Measurements from ENCODE around the gene NRN1L. TPM values are rescaled to one million over a fixed set of nuclear protein-coding genes. Genes with fewer than 3 reads are reported as not detected.

Gene NRN1L
- total RNA-seq, 4 donors from 2014 or later: 4.3 to 5.6 (median 4.7) TPM; not detected in 1

DNA sequence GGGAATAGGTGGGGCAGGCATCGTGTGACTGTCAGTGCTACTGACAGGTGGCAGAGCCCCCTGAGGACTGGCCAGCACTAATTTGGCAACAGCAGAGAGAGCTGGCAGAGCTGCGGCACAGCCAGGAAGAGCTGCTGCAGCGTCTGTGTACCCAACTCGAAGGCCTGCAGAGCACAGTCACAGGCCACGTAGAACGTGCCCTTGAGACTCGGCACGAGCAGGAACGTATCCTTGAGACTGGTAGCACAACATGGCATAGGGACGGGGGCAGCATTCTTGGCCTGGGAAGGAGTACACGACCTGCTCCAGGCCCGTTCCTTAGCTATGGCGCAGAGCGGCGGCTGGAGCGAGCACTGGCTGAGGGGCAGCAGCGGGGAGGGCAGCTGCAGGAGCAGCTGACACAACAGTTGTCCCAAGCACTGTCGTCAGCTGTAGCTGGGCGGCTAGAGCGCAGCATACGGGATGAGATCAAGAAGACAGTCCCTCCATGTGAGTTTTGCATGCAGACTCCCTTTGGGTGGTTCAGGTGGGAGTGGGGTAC is 3.0 kb upstream of the NRN1L start:
- Histone ChIP-seq H3K9me3 (no peaks in the 10 kb centered on the region), H3K36me3 (peaks cover 87% of the 10 kb centered on the region), H3K4me3 (no peak overlapping the region), H3K4me1 (peaks cover 16% of the 10 kb centered on the region), H3K27ac (no peak overlapping the region), H3K27me3 (no peaks in the 10 kb centered on the region)
- TF ChIP-seq POLR2AphosphoS5 (IDR thresholded peaks at IDR 0.05) (no peak), POLR2A (IDR thresholded peaks at IDR 0.05) (no peak), EP300 (IDR thresholded peaks at IDR 0.05) (no peak)
- TF ChIP-seq, protein P1, sequence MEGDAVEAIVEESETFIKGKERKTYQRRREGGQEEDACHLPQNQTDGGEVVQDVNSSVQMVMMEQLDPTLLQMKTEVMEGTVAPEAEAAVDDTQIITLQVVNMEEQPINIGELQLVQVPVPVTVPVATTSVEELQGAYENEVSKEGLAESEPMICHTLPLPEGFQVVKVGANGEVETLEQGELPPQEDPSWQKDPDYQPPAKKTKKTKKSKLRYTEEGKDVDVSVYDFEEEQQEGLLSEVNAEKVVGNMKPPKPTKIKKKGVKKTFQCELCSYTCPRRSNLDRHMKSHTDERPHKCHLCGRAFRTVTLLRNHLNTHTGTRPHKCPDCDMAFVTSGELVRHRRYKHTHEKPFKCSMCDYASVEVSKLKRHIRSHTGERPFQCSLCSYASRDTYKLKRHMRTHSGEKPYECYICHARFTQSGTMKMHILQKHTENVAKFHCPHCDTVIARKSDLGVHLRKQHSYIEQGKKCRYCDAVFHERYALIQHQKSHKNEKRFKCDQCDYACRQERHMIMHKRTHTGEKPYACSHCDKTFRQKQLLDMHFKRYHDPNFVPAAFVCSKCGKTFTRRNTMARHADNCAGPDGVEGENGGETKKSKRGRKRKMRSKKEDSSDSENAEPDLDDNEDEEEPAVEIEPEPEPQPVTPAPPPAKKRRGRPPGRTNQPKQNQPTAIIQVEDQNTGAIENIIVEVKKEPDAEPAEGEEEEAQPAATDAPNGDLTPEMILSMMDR (IDR thresholded peaks at IDR 0.05): no peak
- WGBS: 94% methylated on average over 21 of the region's 21 CpGs
- no peak for DNase-seq (ENCODE audit: low spot score in 2 of 2)

DNA sequence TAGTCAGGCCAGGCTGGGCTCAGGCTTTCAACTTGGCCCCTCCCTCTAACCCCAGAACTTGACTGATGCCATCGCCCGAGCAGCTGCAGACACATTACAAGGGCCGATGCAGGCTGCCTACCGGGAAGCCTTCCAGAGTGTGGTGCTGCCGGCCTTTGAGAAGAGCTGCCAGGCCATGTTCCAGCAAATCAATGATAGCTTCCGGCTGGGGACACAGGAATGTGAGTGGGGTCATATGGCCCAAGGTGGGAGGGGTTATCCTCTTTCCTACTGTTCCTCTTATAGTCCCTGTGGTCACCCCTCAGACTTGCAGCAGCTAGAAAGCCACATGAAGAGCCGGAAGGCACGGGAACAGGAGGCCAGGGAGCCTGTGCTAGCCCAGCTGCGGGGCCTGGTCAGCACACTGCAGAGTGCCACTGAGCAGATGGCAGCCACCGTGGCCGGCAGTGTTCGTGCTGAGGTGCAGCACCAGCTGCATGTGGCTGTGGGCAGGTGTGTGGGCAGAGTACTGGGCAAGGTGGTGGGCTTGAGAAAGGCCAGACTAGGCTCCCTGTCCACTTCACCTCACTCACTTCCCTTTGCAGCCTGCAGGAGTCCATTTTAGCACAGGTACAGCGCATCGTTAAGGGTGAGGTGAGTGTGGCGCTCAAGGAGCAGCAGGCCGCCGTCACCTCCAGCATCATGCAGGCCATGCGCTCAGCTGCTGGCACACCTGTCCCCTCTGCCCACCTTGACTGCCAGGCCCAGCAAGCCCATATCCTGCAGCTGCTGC is 2.1 kb upstream of the NRN1L start:
- no peak overlapping the region for H3K27ac ChIP-seq
- DNase-seq (ENCODE audit: low spot score in 2 of 2): no peak
- H3K4me3 ChIP-seq: no peak overlapping the region
- peaks cover 16% of the 10 kb centered on the region for H3K4me1 ChIP-seq
- 78% methylated on average over 16 of the region's 18 CpGs for WGBS
- no peaks in the 10 kb centered on the region for H3K9me3 ChIP-seq
- TF ChIP-seq POLR2A (IDR thresholded peaks at IDR 0.05): no peak
- TF ChIP-seq, protein P1 (IDR thresholded peaks at IDR 0.05): no peak
- TF ChIP-seq EP300 (IDR thresholded peaks at IDR 0.05): no peak
- no peak for TF ChIP-seq POLR2AphosphoS5 (IDR thresholded peaks at IDR 0.05)
- no peaks in the 10 kb centered on the region for H3K27me3 ChIP-seq
- H3K36me3 ChIP-seq: peaks cover 82% of the 10 kb centered on the region

DNA sequence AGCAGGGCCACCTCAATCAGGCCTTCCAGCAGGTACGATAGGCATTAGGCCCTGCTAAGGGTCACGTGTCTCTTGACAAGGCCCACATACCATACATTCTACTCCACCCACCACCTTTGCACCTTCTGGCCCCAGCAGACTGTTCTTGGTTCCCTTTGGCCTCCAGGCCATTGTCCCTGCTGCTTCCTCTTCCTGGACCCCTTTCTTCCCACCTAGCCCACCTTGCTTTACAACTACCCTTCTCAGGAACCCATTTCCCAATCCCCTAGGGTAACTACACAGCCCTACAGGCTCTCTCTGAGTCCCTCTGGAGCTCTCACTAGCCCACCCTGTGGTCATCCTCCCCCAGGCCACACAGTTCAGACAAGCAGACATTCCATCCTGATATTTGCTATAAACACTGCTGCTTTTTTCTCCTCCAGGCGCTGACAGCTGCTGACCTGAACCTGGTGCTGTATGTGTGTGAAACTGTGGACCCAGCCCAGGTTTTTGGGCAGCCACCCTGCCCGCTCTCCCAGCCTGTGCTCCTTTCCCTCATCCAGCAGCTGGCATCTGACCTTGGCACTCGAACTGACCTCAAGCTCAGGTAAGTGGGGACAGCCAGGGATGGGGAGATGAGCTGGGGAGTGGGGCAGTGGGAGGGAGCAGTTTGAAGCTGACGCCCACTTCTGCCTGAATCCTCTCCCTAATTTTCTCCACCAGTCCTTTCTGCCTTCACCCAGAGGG is 1.4 kb upstream of the NRN1L start:
- no peak overlapping the region for H3K27ac ChIP-seq
- peaks cover 16% of the 10 kb centered on the region for H3K4me1 ChIP-seq
- no peaks in the 10 kb centered on the region for H3K9me3 ChIP-seq
- no peak for TF ChIP-seq POLR2A (IDR thresholded peaks at IDR 0.05)
- WGBS: 84% methylated on average over 6 of the region's 6 CpGs
- H3K4me3 ChIP-seq: no peak overlapping the region
- H3K36me3 ChIP-seq: peaks cover 75% of the 10 kb centered on the region
- H3K27me3 ChIP-seq: no peaks in the 10 kb centered on the region
- DNase-seq (ENCODE audit: low spot score in 2 of 2): no peak

DNA sequence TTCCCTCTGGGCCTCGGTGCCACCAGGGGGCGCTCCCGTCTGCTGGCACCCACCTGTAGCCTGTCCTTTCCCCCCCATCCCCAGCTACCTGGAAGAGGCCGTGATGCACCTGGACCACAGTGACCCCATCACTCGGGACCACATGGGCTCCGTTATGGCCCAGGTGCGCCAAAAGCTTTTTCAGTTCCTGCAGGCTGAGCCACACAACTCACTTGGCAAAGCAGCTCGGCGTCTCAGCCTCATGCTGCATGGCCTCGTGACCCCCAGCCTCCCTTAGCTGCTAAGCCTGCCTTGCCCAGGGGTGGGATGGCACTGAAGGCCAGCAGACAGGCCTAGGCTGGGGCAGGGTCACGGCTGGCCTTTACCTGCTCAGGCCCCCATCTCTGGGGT is 818 bp upstream of the NRN1L start:
- Histone ChIP-seq H3K27me3 (no peaks in the 10 kb centered on the region), H3K4me3 (no peak overlapping the region), H3K36me3 (peaks cover 69% of the 10 kb centered on the region), H3K27ac (no peak overlapping the region), H3K4me1 (peaks cover 16% of the 10 kb centered on the region), H3K9me3 (no peaks in the 10 kb centered on the region)
- TF ChIP-seq, protein P1 (IDR thresholded peaks at IDR 0.05): peak; percentile 43 to 86
- TF ChIP-seq EP300 (IDR thresholded peaks at IDR 0.05): no peak
- WGBS: 41% methylated on average over 7 of the region's 11 CpGs
- peak in 1 of 2 donors; percentile 80 for DNase-seq (ENCODE audit: low spot score in 2 of 2)

DNA sequence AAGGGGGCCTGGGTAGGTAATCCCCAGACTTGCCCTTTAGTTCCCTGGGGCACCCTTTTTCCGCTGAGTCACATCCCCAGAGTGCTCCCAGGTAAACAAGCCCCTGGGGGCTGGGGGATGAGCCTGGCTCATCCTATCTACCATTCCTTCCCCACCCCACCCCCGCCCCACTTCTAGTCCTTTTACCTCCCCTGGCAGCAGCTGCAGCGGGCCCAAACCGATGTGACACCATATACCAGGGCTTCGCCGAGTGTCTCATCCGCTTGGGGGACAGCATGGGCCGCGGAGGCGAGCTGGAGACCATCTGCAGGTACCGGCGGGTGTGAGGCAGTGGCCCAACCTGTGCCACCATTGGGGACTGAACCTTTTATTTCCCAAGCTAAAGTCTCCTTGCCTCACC is 860 bp downstream of the NRN1L start:
- H3K36me3 ChIP-seq: peaks cover 52% of the 10 kb centered on the region
- TF ChIP-seq POLR2AphosphoS5 (IDR thresholded peaks at IDR 0.05) (no peak), POLR2A (IDR thresholded peaks at IDR 0.05) (no peak)
- TF ChIP-seq, protein P1 (IDR thresholded peaks at IDR 0.05): no peak

More for the DNA sequence above, 860 bp downstream of the NRN1L start:
- Histone ChIP-seq H3K27me3 (no peaks in the 10 kb centered on the region), H3K27ac (no peak overlapping the region), H3K4me1 (peaks cover 16% of the 10 kb centered on the region), H3K4me3 (no peak overlapping the region), H3K9me3 (no peaks in the 10 kb centered on the region)
- 89% methylated on average over 4 of the region's 12 CpGs for WGBS
- no peak for DNase-seq (ENCODE audit: low spot score in 2 of 2)
